ENCODE measurements around the gene MOB1B.

Gene MOB1B

GRCh38 chr4:70901984-70902576 is at the start of gene MOB1B:
TSS of gene MOB1B (plus strand) at chr4:70902369. CDS start at chr4:70902537, 168 bp downstream.
- H3K9me3 Mint-ChIP-seq = no peaks in the 10 kb centered on the region
- H3K4me1 Mint-ChIP-seq (ENCODE audit: low read depth) = peaks cover 26% of the 10 kb centered on the region

GRCh38 chr4:70855464-70855863 is 46.7 kb upstream of the MOB1B start:
- no peaks in the 10 kb centered on the region for H3K4me1 Mint-ChIP-seq (ENCODE audit: low read depth)
- no peaks in the 10 kb centered on the region for H3K36me3 Mint-ChIP-seq (ENCODE audit: low read depth)
- no peak overlapping the region for H3K4me3 Mint-ChIP-seq
- no peaks in the 10 kb centered on the region for H3K27me3 Mint-ChIP-seq
- no peak overlapping the region for H3K27ac Mint-ChIP-seq
- no peaks in the 10 kb centered on the region for H3K9me3 Mint-ChIP-seq

More at GRCh38 chr4:70901984-70902576, at the start of gene MOB1B:
- Mint-ChIP-seq H3K27me3 (no peaks in the 10 kb centered on the region), H3K36me3 (ENCODE audit: low read depth) (peaks cover 20% of the 10 kb centered on the region), H3K27ac (peak within 1 kb of the TSS; percentile 82), H3K4me3 (peak within 1 kb of the TSS; percentile 98)

- Mint-ChIP-seq H3K4me3 (no peak overlapping the region), H3K9me3 (no peaks in the 10 kb centered on the region), H3K27ac (no peak overlapping the region), H3K36me3 (ENCODE audit: low read depth) (no peaks in the 10 kb centered on the region), H3K27me3 (no peaks in the 10 kb centered on the region), H3K4me1 (ENCODE audit: low read depth) (peaks cover 7% of the 10 kb centered on the region)
These were observed 43.7 kb upstream of the MOB1B start for GRCh38 chr4:70858454-70858853.

- Mint-ChIP-seq H3K9me3 (no peaks in the 10 kb centered on the region), H3K4me1 (ENCODE audit: low read depth) (peaks cover 11% of the 10 kb centered on the region), H3K27ac (no peak overlapping the region), H3K4me3 (no peak overlapping the region), H3K36me3 (ENCODE audit: low read depth) (no peaks in the 10 kb centered on the region), H3K27me3 (no peaks in the 10 kb centered on the region)
These were observed 43.1 kb upstream of the MOB1B start for GRCh38 chr4:70859066-70859465.

GRCh38 chr4:70863099-70863790 is 38.9 kb upstream of the MOB1B start:
- Mint-ChIP-seq H3K36me3 (ENCODE audit: low read depth) (no peaks in the 10 kb centered on the region), H3K4me3 (peak overlapping the region; percentile 7), H3K27ac (no peak overlapping the region), H3K9me3 (no peaks in the 10 kb centered on the region), H3K4me1 (ENCODE audit: low read depth) (peaks cover 11% of the 10 kb centered on the region), H3K27me3 (no peaks in the 10 kb centered on the region)

GRCh38 chr4:70868778-70869177 is 33.4 kb upstream of the MOB1B start:
- no peaks in the 10 kb centered on the region for H3K36me3 Mint-ChIP-seq (ENCODE audit: low read depth)
- peaks cover 1% of the 10 kb centered on the region for H3K4me1 Mint-ChIP-seq (ENCODE audit: low read depth)
- no peak overlapping the region for H3K4me3 Mint-ChIP-seq
- no peaks in the 10 kb centered on the region for H3K27me3 Mint-ChIP-seq
- H3K9me3 Mint-ChIP-seq = no peaks in the 10 kb centered on the region
- no peak overlapping the region for H3K27ac Mint-ChIP-seq

- Mint-ChIP-seq H3K4me1 (ENCODE audit: low read depth) (peaks cover 4% of the 10 kb centered on the region), H3K4me3 (no peak overlapping the region), H3K27me3 (no peaks in the 10 kb centered on the region), H3K9me3 (no peaks in the 10 kb centered on the region), H3K27ac (no peak overlapping the region), H3K36me3 (ENCODE audit: low read depth) (no peaks in the 10 kb centered on the region)
These were observed 29.0 kb upstream of the MOB1B start for GRCh38 chr4:70873216-70873615.

GRCh38 chr4:70874268-70875156 is 27.7 kb upstream of the MOB1B start:
- no peak overlapping the region for H3K4me3 Mint-ChIP-seq
- H3K9me3 Mint-ChIP-seq = no peaks in the 10 kb centered on the region
- H3K36me3 Mint-ChIP-seq (ENCODE audit: low read depth) = no peaks in the 10 kb centered on the region
- no peaks in the 10 kb centered on the region for H3K27me3 Mint-ChIP-seq
- H3K4me1 Mint-ChIP-seq (ENCODE audit: low read depth) = peaks cover 4% of the 10 kb centered on the region
- H3K27ac Mint-ChIP-seq = no peak overlapping the region

- H3K9me3 Mint-ChIP-seq = no peaks in the 10 kb centered on the region
- no peaks in the 10 kb centered on the region for H3K27me3 Mint-ChIP-seq
- H3K27ac Mint-ChIP-seq = no peak overlapping the region
- H3K4me1 Mint-ChIP-seq (ENCODE audit: low read depth) = peaks cover 4% of the 10 kb centered on the region
- no peaks in the 10 kb centered on the region for H3K36me3 Mint-ChIP-seq (ENCODE audit: low read depth)
- no peak overlapping the region for H3K4me3 Mint-ChIP-seq
These were observed 24.6 kb upstream of the MOB1B start for GRCh38 chr4:70877556-70877955.

- Mint-ChIP-seq H3K27ac (no peak overlapping the region), H3K4me1 (ENCODE audit: low read depth) (no peaks in the 10 kb centered on the region), H3K4me3 (no peak overlapping the region), H3K9me3 (no peaks in the 10 kb centered on the region), H3K36me3 (ENCODE audit: low read depth) (no peaks in the 10 kb centered on the region), H3K27me3 (no peaks in the 10 kb centered on the region)
These were observed 21.4 kb upstream of the MOB1B start for GRCh38 chr4:70880739-70881138.

- H3K27ac Mint-ChIP-seq = no peak overlapping the region
- H3K27me3 Mint-ChIP-seq = no peaks in the 10 kb centered on the region
- no peaks in the 10 kb centered on the region for H3K9me3 Mint-ChIP-seq
- no peak overlapping the region for H3K4me3 Mint-ChIP-seq
- H3K4me1 Mint-ChIP-seq (ENCODE audit: low read depth) = no peaks in the 10 kb centered on the region
- no peaks in the 10 kb centered on the region for H3K36me3 Mint-ChIP-seq (ENCODE audit: low read depth)
These were observed 17.0 kb upstream of the MOB1B start for GRCh38 chr4:70885174-70885573.

- Mint-ChIP-seq H3K27ac (no peak overlapping the region), H3K36me3 (ENCODE audit: low read depth) (no peaks in the 10 kb centered on the region), H3K4me1 (ENCODE audit: low read depth) (no peaks in the 10 kb centered on the region), H3K27me3 (no peaks in the 10 kb centered on the region), H3K9me3 (no peaks in the 10 kb centered on the region), H3K4me3 (no peak overlapping the region)
These were observed 9.9 kb upstream of the MOB1B start for GRCh38 chr4:70892086-70892769.

- no peak overlapping the region for H3K27ac Mint-ChIP-seq
- no peaks in the 10 kb centered on the region for H3K9me3 Mint-ChIP-seq
- H3K36me3 Mint-ChIP-seq (ENCODE audit: low read depth) = no peaks in the 10 kb centered on the region
- H3K4me3 Mint-ChIP-seq = no peak overlapping the region
- H3K27me3 Mint-ChIP-seq = no peaks in the 10 kb centered on the region
- no peaks in the 10 kb centered on the region for H3K4me1 Mint-ChIP-seq (ENCODE audit: low read depth)
These were observed 8.4 kb upstream of the MOB1B start for GRCh38 chr4:70893790-70894189.

GRCh38 chr4:70895405-70895804 is 6.8 kb upstream of the MOB1B start:
- no peaks in the 10 kb centered on the region for H3K4me1 Mint-ChIP-seq (ENCODE audit: low read depth)
- H3K27ac Mint-ChIP-seq = no peak overlapping the region
- H3K4me3 Mint-ChIP-seq = no peak overlapping the region
- H3K9me3 Mint-ChIP-seq = no peaks in the 10 kb centered on the region
- no peaks in the 10 kb centered on the region for H3K27me3 Mint-ChIP-seq
- no peaks in the 10 kb centered on the region for H3K36me3 Mint-ChIP-seq (ENCODE audit: low read depth)

Data from stimulated activated naive CD8-positive, alpha-beta T cell treated with anti-CD3 and anti-CD28 coated beads, Interleukin-15, Interleukin-2, amounts not matched to agents 100 ng/mL and 50 ng/mL, for 24 hours (primary cell).